Measurements from ENCODE around the gene CDC14A. TPM values are rescaled to one million over a fixed set of nuclear protein-coding genes. Genes with fewer than 3 reads are reported as not detected.
"Not testable (repeated sequence)": the region's sequence is repeated elsewhere in the genome, so short reads cannot be mapped to it uniquely, and the experiment has no call there.

Gene CDC14A
- total RNA-seq, 1 donor from 2014 or later = 12.6 TPM

DNA sequence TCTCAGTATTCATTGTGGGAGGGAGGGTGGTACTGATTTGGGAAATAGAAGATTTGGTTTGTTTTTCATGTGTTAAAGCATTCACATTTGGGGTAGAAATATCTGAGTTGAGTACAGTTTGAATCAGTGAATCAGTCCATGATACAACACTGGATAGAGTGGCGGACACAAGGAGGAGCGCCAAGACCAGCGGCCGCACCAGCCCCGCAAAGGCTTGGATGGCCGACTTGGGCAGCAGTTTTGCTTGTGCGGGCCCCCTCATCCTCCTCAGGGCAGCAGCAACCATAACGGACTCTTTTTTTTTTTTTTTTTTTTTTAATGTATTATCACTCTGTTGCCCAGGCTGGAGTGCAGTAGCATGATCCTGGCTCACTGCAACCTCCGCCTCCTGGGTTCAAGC, 20.0 kb upstream of the CDC14A start:
- no peak for DNase-seq (ENCODE audit: low read depth, low spot score)

DNA sequence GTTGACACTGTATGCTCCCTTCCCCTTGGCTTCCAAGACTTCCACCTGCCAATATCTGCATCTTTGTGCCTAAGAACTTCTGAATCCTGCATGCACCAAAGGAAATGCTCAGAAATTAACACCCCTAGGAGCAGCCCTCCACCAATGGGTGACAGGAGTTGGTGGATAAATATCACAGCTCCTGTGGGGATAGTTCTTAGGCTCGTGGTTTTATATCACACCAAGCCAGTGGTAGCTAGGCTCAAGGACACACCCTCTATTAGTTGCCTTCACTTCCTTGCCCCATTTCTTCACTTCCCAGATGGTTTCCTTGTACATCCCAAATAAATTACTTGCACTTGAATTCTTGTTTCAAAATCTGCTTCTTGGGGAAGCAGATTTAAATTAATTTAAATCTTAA, 16.9 kb upstream of the CDC14A start:
- no peak for DNase-seq (ENCODE audit: low read depth, low spot score)

DNA sequence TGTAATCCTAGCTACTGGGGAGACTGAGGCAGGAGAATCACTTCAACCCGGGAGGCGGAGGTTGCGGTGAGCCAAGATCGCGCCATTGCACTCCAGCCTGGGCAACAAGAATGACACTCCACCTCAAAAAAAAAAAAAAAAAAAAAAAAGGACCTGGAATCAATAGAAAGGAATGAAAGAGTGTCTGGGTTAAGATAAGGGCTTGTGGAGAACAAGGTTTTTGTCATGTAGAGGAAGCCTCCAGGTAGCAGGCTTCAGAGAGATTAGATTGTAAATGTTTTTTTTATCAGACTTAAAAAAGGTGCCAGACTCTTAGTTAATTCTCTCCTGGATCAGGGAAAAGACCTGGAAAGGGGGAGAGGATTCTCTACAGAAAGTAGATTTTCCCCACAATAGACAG, 14.4 kb upstream of the CDC14A start:
- DNase-seq (ENCODE audit: low read depth, low spot score) = not testable (repeated sequence)

DNA sequence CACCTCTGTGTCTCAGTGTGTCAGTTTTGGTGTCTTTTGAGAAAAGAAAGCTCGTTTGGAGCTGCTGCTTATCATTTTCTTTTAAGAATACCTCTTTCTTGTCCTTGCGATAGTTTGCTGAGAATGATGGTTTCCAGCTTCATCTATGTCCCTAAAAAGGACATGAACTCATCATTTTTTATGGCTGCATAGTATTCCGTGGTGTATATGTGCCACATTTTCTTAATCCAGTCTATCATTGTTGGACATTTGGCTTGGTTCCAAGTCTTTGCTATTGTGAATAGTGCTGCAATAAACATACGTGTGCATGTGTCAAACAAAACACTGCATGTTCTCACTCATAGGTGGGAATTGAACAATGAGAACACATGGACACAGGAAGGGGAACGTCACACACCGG, 12.6 kb upstream of the CDC14A start:
- DNase-seq (ENCODE audit: low read depth, low spot score) = not testable (repeated sequence)

DNA sequence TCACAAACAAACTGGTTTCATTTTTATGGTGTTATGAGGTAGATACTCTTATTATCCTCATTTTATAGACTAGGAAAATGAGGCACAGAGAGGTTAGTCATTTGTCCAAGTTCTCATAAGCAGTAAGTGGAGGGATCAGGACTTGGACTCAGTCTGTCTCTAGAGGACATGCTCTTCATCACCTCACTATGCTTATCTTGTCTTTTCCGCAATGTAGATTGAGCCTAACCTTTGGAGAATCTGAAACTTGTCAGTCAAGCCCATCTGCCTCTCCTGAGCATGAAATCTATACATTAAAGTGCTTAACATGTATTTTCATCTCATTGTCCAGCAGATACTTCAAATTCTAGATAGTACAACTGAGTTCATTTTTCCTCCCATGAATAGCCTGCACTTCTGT, 11.8 kb upstream of the CDC14A start:
- no peak for DNase-seq (ENCODE audit: low read depth, low spot score)

DNA sequence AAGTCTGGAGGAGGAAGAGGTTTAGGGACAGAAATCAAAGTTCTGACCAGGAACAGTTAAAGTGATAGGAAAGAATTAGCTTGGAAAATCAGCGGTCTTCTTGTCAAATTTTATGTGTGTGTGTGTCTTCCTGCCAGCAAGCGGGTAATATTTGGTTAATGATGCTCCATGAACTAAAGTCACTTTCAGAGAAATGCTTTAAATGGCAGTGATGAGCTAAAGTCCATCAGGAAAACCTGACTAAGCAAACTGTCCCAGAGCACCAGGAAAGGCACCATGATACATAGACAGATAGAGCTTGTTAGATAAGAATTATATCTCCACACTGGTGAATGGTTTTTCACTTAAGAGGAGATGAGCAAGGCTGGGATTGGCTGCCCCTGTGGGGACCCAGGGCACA, 10.0 kb upstream of the CDC14A start:
- DNase-seq (ENCODE audit: low read depth, low spot score) = no peak

DNA sequence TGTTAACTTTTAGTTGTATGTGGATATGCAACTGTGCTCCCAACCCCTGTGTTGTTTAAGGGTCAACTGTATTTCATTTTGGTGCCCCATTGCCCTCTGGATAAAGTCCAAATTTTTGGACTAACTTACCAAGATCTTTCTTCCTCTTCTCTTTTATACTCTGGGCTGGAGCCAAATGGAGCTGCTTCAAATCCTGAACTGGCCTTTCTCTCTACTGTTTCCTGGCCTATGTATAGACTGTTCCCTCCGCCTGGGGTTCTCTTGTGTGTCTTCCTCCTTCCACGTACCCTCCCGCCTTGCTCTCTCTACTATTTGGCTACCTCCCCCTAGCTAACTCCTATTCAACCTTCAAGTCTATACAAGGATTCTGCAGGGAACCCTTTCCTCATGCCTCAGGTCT, 8.4 kb upstream of the CDC14A start:
- no peak for DNase-seq (ENCODE audit: low read depth, low spot score)

DNA sequence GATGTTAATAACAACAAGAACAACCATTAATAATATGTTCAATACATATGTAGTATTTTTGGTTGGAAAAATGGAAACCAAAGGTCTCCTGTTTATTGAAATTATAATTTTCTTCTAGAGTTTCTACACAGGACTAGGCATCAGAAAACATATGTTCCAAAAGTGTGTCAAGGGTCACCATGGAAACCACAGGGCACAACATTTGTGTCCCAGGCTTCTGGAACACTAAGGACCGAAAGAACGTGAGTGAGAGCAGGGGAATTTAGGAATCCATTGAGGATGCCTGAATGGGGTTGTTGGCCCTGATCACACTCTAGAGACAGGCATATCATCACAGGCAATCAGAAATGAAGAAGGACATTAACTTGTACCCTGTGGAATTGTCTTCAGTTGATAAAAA, 7.5 kb upstream of the CDC14A start:
- DNase-seq (ENCODE audit: low read depth, low spot score) = no peak

DNA sequence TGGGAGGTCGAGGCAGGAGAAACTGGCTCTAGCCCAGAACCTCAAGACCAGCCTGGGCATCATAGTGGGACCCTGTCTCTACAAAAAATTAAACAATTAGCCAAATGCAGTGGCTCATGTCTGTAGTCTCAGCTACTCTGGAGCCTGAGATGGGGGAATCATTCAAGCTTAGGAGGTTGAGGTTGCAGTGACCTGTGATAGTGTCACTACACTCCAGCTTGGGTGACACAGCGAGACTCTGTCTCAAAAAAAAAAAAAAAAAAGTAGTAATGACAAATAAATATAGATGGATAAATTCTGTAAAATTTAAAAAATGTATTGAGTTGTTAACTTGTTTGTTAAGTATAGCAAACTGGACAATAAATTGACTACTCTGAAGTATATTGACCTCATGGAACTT, 5.9 kb upstream of the CDC14A start:
- DNase-seq (ENCODE audit: low read depth, low spot score) = no peak

DNA sequence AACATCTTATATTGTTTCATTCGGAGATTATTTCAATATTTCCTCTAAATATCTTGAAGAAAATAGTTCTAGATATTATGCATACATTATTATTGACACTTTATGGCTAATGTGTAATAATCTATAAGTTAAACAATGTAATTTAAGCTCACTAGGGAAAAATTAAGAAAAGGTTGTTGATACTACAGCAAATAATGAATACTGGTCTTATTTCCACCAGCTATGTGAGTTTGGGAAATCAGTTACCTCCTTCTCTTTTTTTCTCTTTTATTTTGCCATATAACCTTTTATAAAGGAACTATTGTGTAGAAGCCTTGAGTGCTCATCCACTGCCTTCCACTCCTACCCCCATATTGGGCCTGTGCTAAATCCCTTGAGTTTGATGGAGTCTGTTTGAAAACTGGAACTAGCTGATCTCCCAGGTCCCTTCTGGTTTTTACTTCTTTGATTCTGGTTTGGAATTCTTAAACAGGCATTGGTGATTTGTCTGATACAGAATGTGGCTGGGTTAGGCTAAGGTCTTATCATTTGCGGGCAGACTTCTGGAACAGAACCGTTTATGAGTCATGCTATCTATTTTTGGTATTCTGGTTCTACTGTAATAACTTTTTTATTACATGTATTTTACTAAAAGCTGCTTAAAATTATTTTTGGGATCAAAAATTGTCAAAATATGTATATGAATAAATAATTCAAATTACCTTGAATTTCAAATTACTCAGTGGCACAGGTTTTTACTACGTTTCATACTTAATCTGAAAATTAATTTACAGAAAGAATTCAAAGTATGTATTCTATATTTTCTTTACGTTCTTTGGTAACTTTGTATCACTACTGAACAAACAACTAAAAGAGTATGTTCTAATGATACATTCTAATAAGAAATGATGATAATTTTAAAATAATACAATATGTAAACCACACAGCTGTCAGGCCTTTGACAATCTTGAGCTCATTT, 5.0 kb upstream of the CDC14A start:
- no peak for DNase-seq (ENCODE audit: low read depth, low spot score)

DNA sequence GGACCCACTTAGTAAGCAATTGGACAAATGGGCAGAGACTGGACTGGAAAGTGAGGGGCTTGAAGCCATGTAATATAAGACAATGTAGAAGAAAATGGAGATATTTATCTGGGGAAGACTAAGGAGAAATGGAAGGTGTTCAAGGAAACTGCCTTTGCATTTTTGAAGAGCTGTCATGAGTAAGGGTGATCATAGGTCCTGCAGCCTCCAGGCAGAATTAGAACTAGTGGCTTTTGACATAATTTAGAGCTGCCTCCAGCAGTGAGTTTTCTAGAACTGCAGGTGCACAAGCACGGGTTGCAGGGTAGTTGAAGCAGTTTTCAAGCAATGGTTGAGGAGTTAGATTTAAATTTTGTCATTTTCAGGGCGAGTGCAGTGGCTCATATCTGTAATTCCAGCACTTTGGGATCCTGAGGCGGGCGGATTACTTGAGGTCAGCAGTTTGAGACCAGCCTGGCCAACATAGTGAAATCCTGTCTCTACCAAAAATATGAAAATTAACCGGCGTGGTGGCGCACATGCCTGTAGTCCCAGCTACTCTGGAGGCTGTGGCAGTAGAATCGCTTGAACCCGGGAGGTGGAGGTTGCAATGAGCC, 3.7 kb upstream of the CDC14A start:
- no peak for DNase-seq (ENCODE audit: low read depth, low spot score)

DNA sequence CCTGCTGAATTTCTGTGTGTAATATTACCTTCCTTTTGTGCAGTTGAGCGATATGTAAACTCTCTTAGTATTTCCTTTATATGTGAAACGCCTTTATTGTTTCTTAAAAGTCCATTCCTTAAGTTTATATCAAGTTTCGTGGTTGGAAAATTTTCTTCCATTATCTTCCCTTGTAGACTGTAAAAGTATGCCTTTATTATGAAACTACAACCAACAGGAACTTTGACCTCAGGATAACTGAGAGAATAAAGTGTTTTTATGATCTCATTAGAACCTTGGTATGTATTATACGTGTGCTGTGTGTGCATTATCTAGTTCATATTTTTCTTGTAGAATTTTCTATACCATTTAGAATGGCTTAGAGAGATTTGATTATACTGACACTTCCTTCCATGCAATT, 3.1 kb upstream of the CDC14A start:
- DNase-seq (ENCODE audit: low read depth, low spot score) = no peak

DNA sequence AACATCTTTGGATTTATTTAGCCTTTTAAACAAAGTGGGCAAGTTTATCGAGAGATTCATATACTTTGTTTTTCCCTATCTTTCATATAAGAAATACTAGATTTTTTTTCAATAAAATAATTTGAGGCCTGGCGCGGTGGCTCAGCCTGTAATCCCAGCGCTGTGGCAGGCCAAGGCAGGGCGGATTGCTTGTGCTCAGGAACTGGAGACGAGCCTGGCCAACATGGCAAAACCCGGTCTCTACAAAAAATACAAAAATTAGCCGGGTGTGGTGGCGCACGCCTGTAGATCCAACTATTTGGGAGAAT, 1.6 kb upstream of the CDC14A start:
- DNase-seq (ENCODE audit: low read depth, low spot score) = no peak

DNA sequence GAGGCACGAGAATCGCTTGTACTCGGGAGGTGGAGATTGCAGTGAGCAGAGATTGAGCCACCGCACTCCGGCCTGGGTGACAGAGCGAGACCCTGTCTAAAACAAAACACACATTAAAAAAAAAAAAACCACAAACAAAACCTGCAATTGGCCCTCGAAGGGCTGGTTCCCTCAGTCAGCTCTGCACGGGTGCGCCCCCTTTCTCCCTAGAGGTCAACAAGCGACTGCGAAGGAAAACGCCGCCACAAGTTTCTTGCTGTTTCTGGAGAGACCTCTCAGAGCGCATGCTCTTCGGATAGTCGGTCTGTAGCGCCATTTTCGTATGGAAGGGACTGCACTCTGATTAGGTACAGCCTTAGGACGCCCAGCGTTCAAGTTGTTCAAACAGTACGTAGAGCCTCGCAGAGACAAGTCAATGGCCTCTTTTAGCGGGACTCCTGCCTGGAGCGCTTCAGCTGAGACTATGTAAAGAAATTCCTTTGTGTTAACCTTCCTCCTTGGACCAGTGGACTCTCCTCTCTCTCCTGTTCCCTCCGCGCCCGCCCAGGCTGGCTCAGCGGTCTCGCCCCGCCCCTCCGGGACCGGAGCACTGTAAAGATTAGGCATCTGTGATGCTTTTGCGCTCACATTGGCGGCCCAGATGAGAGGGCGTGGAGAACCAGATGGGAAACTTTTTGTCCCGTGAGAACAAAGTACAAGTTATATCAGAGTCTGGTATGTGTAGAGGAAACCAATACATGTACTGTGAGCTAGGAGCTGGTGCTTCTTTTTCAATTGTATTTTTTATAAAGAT, 1.0 kb upstream of the CDC14A start:
- DNase-seq (ENCODE audit: low read depth, low spot score) = peak; percentile 76

DNA sequence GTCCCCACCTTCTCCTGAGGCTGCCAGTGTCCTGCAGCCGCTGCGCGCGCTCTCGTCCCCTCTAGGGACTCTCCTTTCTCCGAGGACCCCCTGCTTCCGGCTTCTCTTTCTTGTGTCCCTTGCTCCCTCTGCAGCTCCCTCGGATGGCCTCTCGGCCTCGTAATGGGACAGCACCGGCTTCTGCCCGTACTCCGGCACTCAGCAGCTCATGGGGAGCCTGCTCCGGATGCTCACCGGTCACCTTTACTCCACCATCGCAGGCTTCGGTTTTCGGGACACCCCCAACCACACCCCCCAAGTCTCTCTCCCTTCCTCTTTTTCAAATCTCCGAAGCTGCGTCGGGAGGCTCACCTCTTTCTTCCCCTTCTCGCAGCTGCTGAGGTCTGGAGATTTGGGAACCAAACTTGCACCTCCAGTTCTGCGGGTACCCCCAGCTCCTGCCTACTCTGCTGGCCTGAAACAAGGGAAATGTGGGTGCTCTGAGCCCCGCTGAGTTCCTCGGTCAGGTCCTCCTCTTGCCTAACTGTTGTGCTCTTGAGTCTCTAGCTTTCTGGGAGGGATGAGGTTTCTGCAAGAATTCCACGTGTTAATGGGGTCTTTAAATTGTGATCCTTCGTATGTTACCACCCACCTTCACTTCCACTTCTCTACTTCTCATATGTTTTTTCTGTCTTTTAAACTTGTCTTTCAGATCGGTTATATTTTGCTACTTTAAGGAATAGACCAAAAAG, 930 bp downstream of the CDC14A start:
- no peak for DNase-seq (ENCODE audit: low read depth, low spot score)

DNA sequence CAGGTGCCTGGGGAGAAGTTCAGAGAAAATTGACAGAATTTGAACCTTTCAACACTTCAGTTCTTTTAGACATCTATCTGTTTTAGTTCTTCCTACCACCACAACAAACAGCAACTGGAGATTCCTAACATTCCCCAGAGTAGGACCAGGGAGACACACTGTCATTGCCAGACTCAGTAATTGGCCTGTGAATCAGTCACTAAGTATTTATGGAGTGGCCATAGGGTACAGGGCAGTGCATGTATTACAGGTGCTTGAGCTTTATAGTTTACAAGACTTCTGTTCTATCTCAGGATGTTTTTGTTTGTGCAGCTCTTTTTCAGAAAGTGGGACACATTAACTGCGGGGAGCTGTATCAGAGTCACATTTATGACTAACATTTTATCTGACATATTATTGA, 1.7 kb downstream of the CDC14A start:
- no peak for DNase-seq (ENCODE audit: low read depth, low spot score)

DNA sequence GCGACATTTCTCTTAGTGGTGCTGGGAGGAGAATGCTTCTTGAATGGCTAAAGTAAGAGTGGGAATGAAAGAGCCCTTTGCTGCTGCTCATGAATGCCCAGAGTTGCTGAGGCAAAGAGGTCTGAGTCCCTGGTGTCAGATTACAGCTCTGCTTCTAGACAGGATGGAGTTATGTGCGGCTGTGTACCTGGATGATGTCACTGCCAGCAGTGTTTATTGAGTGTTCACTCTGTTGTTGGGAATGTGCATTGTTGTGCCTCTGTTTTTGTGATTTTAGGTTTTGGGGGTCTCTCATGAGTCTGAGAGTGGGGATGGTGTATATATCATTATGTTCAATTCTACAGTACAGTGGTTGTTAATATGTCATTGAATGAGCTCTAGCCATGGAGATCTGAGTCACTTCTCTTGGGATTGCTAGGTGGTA, 2.7 kb downstream of the CDC14A start:
- DNase-seq (ENCODE audit: low read depth, low spot score) = no peak

DNA sequence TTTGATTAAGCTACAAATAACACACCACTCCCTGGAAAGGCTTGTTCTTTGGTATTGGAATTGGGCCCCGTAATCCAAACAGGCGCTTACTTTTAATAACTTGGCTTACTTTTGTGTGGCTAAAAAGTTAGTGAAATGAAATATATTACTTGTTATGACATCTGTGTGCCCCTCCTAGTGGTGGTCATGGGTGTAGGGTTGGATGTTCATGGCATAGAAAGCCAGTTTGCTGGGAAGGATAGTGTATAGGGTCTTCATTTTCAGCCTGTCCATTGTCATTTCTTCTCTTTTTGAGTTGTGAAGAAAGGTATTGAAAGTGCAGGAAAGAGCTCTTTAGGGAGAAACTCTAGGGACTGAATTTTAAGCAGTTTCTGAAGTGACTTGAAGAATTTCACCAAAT, 5.9 kb downstream of the CDC14A start:
- DNase-seq (ENCODE audit: low read depth, low spot score) = no peak

DNA sequence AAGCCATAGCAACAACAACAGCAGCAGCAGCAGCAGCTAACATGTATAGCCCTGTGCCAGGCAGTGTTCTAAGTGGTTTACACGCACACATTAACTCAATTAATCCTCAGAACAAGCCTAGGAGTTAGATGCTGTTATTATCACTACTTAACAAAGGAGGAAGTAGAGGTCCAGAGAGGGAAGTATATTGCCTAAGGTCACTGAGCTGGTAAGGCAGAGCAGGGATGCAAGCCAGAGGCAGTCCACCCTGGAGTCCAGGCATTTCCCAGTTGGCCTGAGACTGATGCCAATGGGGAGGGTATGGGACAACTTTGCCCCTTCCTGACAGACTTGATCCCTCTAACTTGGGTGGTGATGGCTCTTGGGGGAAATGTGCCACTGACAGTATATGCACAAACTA, 6.8 kb downstream of the CDC14A start:
- no peak for DNase-seq (ENCODE audit: low read depth, low spot score)

DNA sequence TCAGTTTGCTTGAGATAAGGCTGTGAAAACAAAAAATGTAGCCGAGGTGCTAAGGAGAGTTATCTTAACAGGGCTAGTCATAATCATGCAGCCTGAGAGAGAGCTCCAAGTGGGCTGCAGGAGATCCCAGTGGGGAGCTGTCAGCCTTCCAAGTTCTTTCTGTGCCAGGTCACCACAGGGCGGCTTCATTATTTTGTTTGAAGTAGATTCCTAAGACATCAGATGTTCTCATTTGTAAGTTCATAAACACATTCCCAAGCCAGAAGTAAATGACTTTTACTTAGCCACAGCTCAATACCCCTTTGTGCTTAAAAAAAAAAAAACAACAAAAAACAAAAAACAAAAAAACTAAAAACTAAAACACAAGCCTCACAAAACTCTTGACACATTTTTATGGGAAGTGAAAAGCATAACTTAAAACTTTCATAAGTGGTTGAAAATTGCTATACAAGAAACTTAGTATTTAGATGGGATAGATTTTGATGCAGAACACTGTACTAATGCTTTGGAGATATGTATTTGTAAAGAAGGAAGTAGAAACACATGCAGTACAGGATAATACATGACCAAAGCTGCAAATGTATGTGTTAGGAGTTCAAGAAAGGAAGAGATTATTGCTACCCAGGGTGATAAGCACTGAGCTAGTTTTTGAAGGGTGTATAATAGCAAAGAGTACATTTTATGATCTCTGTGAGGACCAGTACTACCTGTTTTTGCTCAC, 8.6 kb downstream of the CDC14A start:
- no peak for DNase-seq (ENCODE audit: low read depth, low spot score)

DNA sequence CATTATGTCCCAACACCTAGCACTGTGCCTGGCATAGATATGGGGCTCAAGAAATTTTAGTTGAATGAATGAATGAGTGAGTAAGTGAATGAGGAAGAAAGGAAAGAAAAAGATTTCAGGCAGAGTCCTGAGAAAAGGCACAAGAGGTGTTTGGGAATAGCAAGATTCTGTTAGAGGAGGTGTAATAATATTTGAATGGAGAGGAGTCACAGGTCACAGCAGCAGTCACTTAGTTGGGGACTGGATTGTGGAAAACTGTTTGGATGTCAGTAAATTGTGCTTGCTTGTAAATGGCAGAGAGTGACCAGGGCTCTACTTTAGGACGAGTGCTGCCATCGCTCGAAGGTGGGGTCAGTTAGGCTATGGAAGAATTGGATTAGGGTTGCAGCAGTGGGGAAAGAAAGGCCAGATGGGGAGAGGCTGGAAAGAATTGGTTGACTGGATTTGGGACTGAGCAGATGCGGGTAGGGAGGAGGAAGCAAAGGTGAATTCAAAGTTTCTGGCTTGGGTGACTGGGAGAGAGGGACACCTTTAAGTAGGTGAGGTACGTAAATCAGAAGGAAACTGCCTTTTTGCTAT, 9.3 kb downstream of the CDC14A start:
- no peak for DNase-seq (ENCODE audit: low read depth, low spot score)

Measured in pulmonary artery endothelial cell (primary cell).